Endodermal cell (in vitro differentiated cells): ENCODE data around the gene EFNB2. TPM values are rescaled to one million over a fixed set of nuclear protein-coding genes. Genes with fewer than 3 reads are reported as not detected.

Source experiments
- DNase-seq: peaks from one replicate; pipeline ENCODE4 v3.0.0-alpha.2; 2017
- H3K27ac ChIP-seq: 2 replicates; pipeline ENCODE4 v1.5.1; 2013; ENCODE audit warnings: mild to moderate bottlenecking, low read depth, low read length, moderate library complexity
- H3K27me3 ChIP-seq: 2 replicates; pipeline ENCODE4 v1.6.1; 2013; ENCODE audit warnings: mild to moderate bottlenecking, low read length, moderate library complexity; ENCODE audit not compliant: insufficient read depth, control insufficient read depth, poor library complexity, severe bottlenecking
- H3K36me3 ChIP-seq: 2 replicates; pipeline ENCODE4 v1.7.0; 2013; ENCODE audit warnings: mild to moderate bottlenecking, low read length, moderate library complexity; ENCODE audit not compliant: control insufficient read depth, insufficient read depth
- H3K4me1 ChIP-seq: one replicate; pipeline ENCODE4 v1.7.0; 2013; ENCODE audit warnings: low read length; ENCODE audit not compliant: control insufficient read depth, insufficient read depth
- H3K4me3 ChIP-seq: 2 replicates; pipeline ENCODE4 v1.5.1; 2013; ENCODE audit warnings: mild to moderate bottlenecking, low read length, moderate library complexity
- H3K9ac ChIP-seq: 2 replicates; pipeline ENCODE4 v1.6.1; 2013; ENCODE audit warnings: mild to moderate bottlenecking, low read length, moderate library complexity; ENCODE audit not compliant: poor library complexity, severe bottlenecking; ENCODE audit errors: extremely low read depth
- H3K9me3 ChIP-seq: 2 replicates; pipeline ENCODE4 v1.6.1; 2013; ENCODE audit warnings: mild to moderate bottlenecking, low read length, moderate library complexity; ENCODE audit not compliant: control insufficient read depth
- H3K27ac Mint-ChIP-seq: 2 replicates; pipeline ENCODE4 v1.8.0; 2020; ENCODE audit warnings: mixed read lengths
- H3K27me3 Mint-ChIP-seq: 2 replicates; pipeline ENCODE4 v1.8.0; 2021; ENCODE audit warnings: mild to moderate bottlenecking, mixed read lengths; ENCODE audit not compliant: insufficient read depth
- H3K36me3 Mint-ChIP-seq: 2 replicates; pipeline ENCODE4 v1.8.0; 2020; ENCODE audit warnings: low read depth, mixed read lengths
- H3K4me1 Mint-ChIP-seq: 2 replicates; pipeline ENCODE4 v1.8.0; 2020; ENCODE audit warnings: mixed read lengths
- H3K4me3 Mint-ChIP-seq: 2 replicates; pipeline ENCODE4 v1.8.0; 2020; ENCODE audit warnings: mild to moderate bottlenecking, moderate library complexity, mixed read lengths
- H3K9me3 Mint-ChIP-seq: 2 replicates; pipeline ENCODE4 v1.8.0; 2020; ENCODE audit warnings: mild to moderate bottlenecking, mixed read lengths
- CTCF ChIP-seq: fragments of 200-600 bp; sonication (generic); conservative IDR thresholded peaks from 2 replicates; pipeline ENCODE4 v1.5.0; 2021; ENCODE audit warnings: antibody characterized with exemption, mild to moderate bottlenecking
- WGBS, 2 experiments: methylation state at CpG; one replicate each; pipeline versions ENCODE4 v1.1.5 to v1.1.7; 2013; ENCODE audit warnings: missing lambda C conversion rate in 2 of 2, mixed read lengths in 1 of 2; ENCODE audit not compliant: insufficient coverage in 1 of 2, insufficient read length in 1 of 2; 5-methylcytosine and 5-hydroxymethylcytosine counted together
- total RNA-seq, 2 donors: library from RNA; stranded (reverse); fragmentation: NEBNext Ultra II Directional in 1 of 2; extraction: Animal tissue kit (Norgen Biotek cat#: 25700) in 1 of 2; gene quantifications; 2 replicates in 1 of 2; 3 replicates in 1 of 2; pipeline ENCODE4 v1.2.1, GENCODE V29; 2021

Gene EFNB2
- total RNA-seq, 2 donors from 2014 or later: 0.84 to 3.1 TPM

GRCh38 chr13:106515635-106516254, 19.7 kb downstream of the EFNB2 start:
- DNase-seq: no peak
- H3K27ac Mint-ChIP-seq: no peak overlapping the region
- WGBS, 2 experiments: 79 to 86% methylated on average over 2 to 5 of the region's 5 CpGs
- no peaks in the 10 kb centered on the region for H3K9me3 ChIP-seq
- H3K4me3 Mint-ChIP-seq: no peak overlapping the region
- no peaks in the 10 kb centered on the region for H3K36me3 Mint-ChIP-seq
- H3K27me3 ChIP-seq: no peaks in the 10 kb centered on the region
- H3K27ac ChIP-seq: no peak overlapping the region
- H3K27me3 Mint-ChIP-seq: no peaks in the 10 kb centered on the region
- H3K9me3 Mint-ChIP-seq: no peaks in the 10 kb centered on the region
- H3K4me1 Mint-ChIP-seq: peaks cover 41% of the 10 kb centered on the region
- H3K4me3 ChIP-seq: no peak overlapping the region
- H3K36me3 ChIP-seq: no peaks in the 10 kb centered on the region
- H3K9ac ChIP-seq: no peak overlapping the region
- peaks cover 10% of the 10 kb centered on the region for H3K4me1 ChIP-seq
- TF ChIP-seq CTCF: no peak

GRCh38 chr13:106514928-106515634, 20.4 kb downstream of the EFNB2 start:
- Mint-ChIP-seq H3K4me3 (no peak overlapping the region), H3K27ac (no peak overlapping the region), H3K36me3 (no peaks in the 10 kb centered on the region), H3K27me3 (no peaks in the 10 kb centered on the region), H3K9me3 (no peaks in the 10 kb centered on the region), H3K4me1 (peaks cover 35% of the 10 kb centered on the region)
- WGBS, 2 experiments: 82 to 83% methylated on average over 10 to 15 of the region's 15 CpGs
- TF ChIP-seq CTCF: no peak
- peaks cover 10% of the 10 kb centered on the region for H3K4me1 ChIP-seq
- no peak overlapping the region for H3K27ac ChIP-seq
- H3K9me3 ChIP-seq: no peaks in the 10 kb centered on the region
- peaks cover 4% of the 10 kb centered on the region for H3K36me3 ChIP-seq
- H3K27me3 ChIP-seq: no peaks in the 10 kb centered on the region
- DNase-seq: no peak
- no peak overlapping the region for H3K9ac ChIP-seq
- no peak overlapping the region for H3K4me3 ChIP-seq

- peaks cover 4% of the 10 kb centered on the region for H3K36me3 ChIP-seq
- Mint-ChIP-seq H3K36me3 (no peaks in the 10 kb centered on the region), H3K4me3 (no peak overlapping the region), H3K27me3 (no peaks in the 10 kb centered on the region), H3K4me1 (peaks cover 35% of the 10 kb centered on the region), H3K27ac (peak overlapping the region; percentile 70), H3K9me3 (no peaks in the 10 kb centered on the region)
- WGBS, 2 experiments: 70 to 73% methylated on average over 7 to 8 of the region's 8 CpGs
- H3K9me3 ChIP-seq: no peaks in the 10 kb centered on the region
- H3K27ac ChIP-seq: peak overlapping the region; percentile 4
- no peak overlapping the region for H3K9ac ChIP-seq
- DNase-seq: no peak
- H3K27me3 ChIP-seq: no peaks in the 10 kb centered on the region
- peaks cover 10% of the 10 kb centered on the region for H3K4me1 ChIP-seq
- TF ChIP-seq CTCF: no peak
- no peak overlapping the region for H3K4me3 ChIP-seq
These were observed 22.2 kb downstream of the EFNB2 start for GRCh38 chr13:106513025-106513983.
